ENCODE measurements around the gene CRYBG1. TPM values are rescaled to one million over a fixed set of nuclear protein-coding genes. Genes with fewer than 3 reads are reported as not detected.

The CRYBG1 gene
- polyA plus RNA-seq, 2 of the 4 experiments (the other 2 are of a cell fraction): 0.31 to 0.37 TPM

- H3K4me1 ChIP-seq: peaks cover 51% of the 10 kb centered on the region
- ChIA-PET CTCF (no interaction called here), POLR2A (no interaction called here)
- peak overlapping the region; percentile 69 for H3K4me2 ChIP-seq
- DNase-seq (ENCODE audit: low read depth in 1 of 2, low spot score in 1 of 2) (peak; percentile 40 to 56), FAIRE-seq (no peak), ATAC-seq (peak; percentile 72 to 88)
- TF ChIP-seq EP300 (IDR thresholded peaks at IDR 0.05): peak in 1 of 2 experiments; percentile 38; a peak in 1 of 5 replicates
- peak; percentile 89 for TF ChIP-seq FOSL2 (IDR thresholded peaks at IDR 0.05)
- peak; percentile 86 for TF ChIP-seq FOSL2 (CRISPR knock-in tag; IDR thresholded peaks at IDR 0.05)
- no peak for TF ChIP-seq TFCP2L1 (CRISPR knock-in tag; IDR thresholded peaks at IDR 0.05)
- peak; percentile 94 for TF ChIP-seq JUNB (IDR thresholded peaks at IDR 0.05)
- TF ChIP-seq POLR2A (IDR thresholded peaks at IDR 0.05; ENCODE audit: low read length): no peak
- no peak for TF ChIP-seq FOSB (CRISPR knock-in tag; IDR thresholded peaks at IDR 0.05)
- TF ChIP-seq HMGXB4 (CRISPR knock-in tag; IDR thresholded peaks at IDR 0.05; ENCODE audit: borderline replicate concordance): no peak
- no peak for TF ChIP-seq NFE2L2 (conservative IDR thresholded peaks at IDR 0.05; ENCODE audit: low read length)
- TF ChIP-seq GATA3 (IDR thresholded peaks at IDR 0.05; ENCODE audit: borderline replicate concordance): peak; percentile 66; the same call in 1 of the 2 replicates
- peak in 1 of 2 experiments; percentile 50; a peak in 2 of 4 replicates for TF ChIP-seq CEBPB (IDR thresholded peaks at IDR 0.05)
- TF ChIP-seq ESRRA (IDR thresholded peaks at IDR 0.05; ENCODE audit: borderline replicate concordance, low read length): no peak
- no peak for TF ChIP-seq RAD21 (conservative IDR thresholded peaks at IDR 0.05 in 1 of 2, IDR thresholded peaks at IDR 0.05 in 1 of 2)
- TF ChIP-seq EHMT2 (IDR thresholded peaks at IDR 0.05; ENCODE audit: low read depth): no peak
- no peak for TF ChIP-seq MAZ (IDR thresholded peaks at IDR 0.05; ENCODE audit: borderline replicate concordance, low read depth, low read length)
- TF ChIP-seq, protein P1, sequence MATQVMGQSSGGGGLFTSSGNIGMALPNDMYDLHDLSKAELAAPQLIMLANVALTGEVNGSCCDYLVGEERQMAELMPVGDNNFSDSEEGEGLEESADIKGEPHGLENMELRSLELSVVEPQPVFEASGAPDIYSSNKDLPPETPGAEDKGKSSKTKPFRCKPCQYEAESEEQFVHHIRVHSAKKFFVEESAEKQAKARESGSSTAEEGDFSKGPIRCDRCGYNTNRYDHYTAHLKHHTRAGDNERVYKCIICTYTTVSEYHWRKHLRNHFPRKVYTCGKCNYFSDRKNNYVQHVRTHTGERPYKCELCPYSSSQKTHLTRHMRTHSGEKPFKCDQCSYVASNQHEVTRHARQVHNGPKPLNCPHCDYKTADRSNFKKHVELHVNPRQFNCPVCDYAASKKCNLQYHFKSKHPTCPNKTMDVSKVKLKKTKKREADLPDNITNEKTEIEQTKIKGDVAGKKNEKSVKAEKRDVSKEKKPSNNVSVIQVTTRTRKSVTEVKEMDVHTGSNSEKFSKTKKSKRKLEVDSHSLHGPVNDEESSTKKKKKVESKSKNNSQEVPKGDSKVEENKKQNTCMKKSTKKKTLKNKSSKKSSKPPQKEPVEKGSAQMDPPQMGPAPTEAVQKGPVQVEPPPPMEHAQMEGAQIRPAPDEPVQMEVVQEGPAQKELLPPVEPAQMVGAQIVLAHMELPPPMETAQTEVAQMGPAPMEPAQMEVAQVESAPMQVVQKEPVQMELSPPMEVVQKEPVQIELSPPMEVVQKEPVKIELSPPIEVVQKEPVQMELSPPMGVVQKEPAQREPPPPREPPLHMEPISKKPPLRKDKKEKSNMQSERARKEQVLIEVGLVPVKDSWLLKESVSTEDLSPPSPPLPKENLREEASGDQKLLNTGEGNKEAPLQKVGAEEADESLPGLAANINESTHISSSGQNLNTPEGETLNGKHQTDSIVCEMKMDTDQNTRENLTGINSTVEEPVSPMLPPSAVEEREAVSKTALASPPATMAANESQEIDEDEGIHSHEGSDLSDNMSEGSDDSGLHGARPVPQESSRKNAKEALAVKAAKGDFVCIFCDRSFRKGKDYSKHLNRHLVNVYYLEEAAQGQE (IDR thresholded peaks at IDR 0.05): no peak
- TF ChIP-seq HEYL (CRISPR knock-in tag; IDR thresholded peaks at IDR 0.05): no peak
- peak; percentile 36 for TF ChIP-seq MAFK (IDR thresholded peaks at IDR 0.05; ENCODE audit: partially characterized antibody)
- 3% methylated on average over 3 of the region's 3 CpGs for WGBS (ENCODE audit: missing lambda C conversion rate)
- H3K27ac ChIP-seq: peak overlapping the region; percentile 85 to 87; a peak in 5 of 6 replicates
- H3K4me3 ChIP-seq: no peak overlapping the region
- H3K9me3 ChIP-seq: no peaks in the 10 kb centered on the region
These were observed 167.5 kb downstream of the CRYBG1 start for GRCh38 chr6:106527979-106528378.

DNA sequence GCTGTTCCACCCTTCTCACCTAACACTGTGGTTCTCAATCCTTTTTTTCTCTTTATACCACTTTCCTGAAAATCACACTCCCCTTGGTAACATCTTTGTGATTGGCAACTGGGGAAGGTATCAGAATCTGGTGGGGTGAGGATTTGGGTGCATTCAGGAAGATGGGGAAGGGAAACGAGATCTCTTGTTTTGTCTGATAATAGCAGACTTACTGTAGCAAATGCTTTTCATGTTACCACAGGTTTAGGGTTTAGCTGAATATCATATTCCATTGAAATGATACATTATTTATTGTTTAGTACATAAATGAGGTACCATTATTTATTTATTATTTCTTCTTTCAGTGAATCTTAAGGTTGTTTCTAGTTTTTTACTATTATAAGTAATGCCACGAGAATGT is 168.0 kb downstream of the CRYBG1 start:
- no peak overlapping the region for H3K4me3 ChIP-seq
- peak overlapping the region; percentile 69 for H3K4me2 ChIP-seq
- DNase-seq (ENCODE audit: low read depth in 1 of 2, low spot score in 1 of 2) (no peak), ATAC-seq (no peak), FAIRE-seq (no peak)
- WGBS (ENCODE audit: missing lambda C conversion rate): 67% methylated on average over 2 of the region's 2 CpGs
- peaks cover 51% of the 10 kb centered on the region for H3K4me1 ChIP-seq
- ChIA-PET CTCF (no interaction called here), POLR2A (no interaction called here)
- no peak for TF ChIP-seq KDM5A (IDR thresholded peaks at IDR 0.05)
- no peak for TF ChIP-seq E2F6 (IDR thresholded peaks at IDR 0.05; ENCODE audit: borderline replicate concordance, low read depth)
- TF ChIP-seq ZC3H11A (IDR thresholded peaks at IDR 0.05): no peak
- TF ChIP-seq GATA3 (IDR thresholded peaks at IDR 0.05; ENCODE audit: borderline replicate concordance): no peak
- no peak for TF ChIP-seq HEYL (CRISPR knock-in tag; IDR thresholded peaks at IDR 0.05)
- TF ChIP-seq HDAC2 (IDR thresholded peaks at IDR 0.05): no peak
- TF ChIP-seq NPAS2 (CRISPR knock-in tag; IDR thresholded peaks at IDR 0.05; ENCODE audit: borderline replicate concordance): no peak
- no peak for TF ChIP-seq SREBF2 (IDR thresholded peaks at IDR 0.05)
- TF ChIP-seq, protein P1 (IDR thresholded peaks at IDR 0.05): no peak
- TF ChIP-seq EP300 (IDR thresholded peaks at IDR 0.05): no peak
- TF ChIP-seq ESRRA (IDR thresholded peaks at IDR 0.05; ENCODE audit: borderline replicate concordance, low read length): no peak
- no peak for TF ChIP-seq RFX5 (IDR thresholded peaks at IDR 0.05)
- TF ChIP-seq RCOR1 (IDR thresholded peaks at IDR 0.05; ENCODE audit: low read depth, low read length): no peak
- H3K9me3 ChIP-seq: no peaks in the 10 kb centered on the region
- H3K27ac ChIP-seq: peak overlapping the region; percentile 85 to 87

Data from A549 (cell line).